Right ventricle myocardium superior (tissue), 1 donor: ENCODE results near the gene THAP12. TPM values are rescaled to one million over a fixed set of nuclear protein-coding genes. Genes with fewer than 3 reads are reported as not detected.
"Not testable (repeated sequence)": the region's sequence is repeated elsewhere in the genome, so short reads cannot be mapped to it uniquely, and the experiment has no call there.

Experiments used
- ATAC-seq: fragments of 200-7000 bp; cut with Tn5 transposase; one replicate; pipeline ENCODE4 v1.9.1; 2020; ENCODE audit warnings: mild to moderate bottlenecking; ENCODE audit not compliant: poor library complexity
- DNase-seq: peaks from one replicate; pipeline ENCODE4 v3.0.0-alpha.2; 2020
- intact Hi-C: fragments of 100-400 bp; cut with DNase I; formaldehyde crosslinking; loops from one replicate; pipeline ENCODE4 v1.11.2; 2022
- long read RNA-seq: library from polyadenylated mRNA; unstranded; transcript quantifications from one replicate; pipeline ENCODE4 v2.0.0, GENCODE V29; 2021
- total RNA-seq: library from RNA; stranded (reverse); fragmentation: NEBNext Ultra II Directional; extraction: Animal tissue kit (Norgen Biotek cat#: 25700); gene quantifications from one replicate; pipeline ENCODE4 v1.2.1, GENCODE V29; 2021
- donor health status: DM: no; HTN: yes; CAD: no; lungs with severe emphysema.

THAP12 gene
- 18.3 TPM for total RNA-seq
- long read RNA-seq, transcript THAP12-201 (5 exons, 3,300 nt), result major isoform, 56 of 76 reads
- long read RNA-seq, transcript THAP12-203 (6 exons, 882 nt), result minor isoform, 10 of 76 reads
- long read RNA-seq, partial matches to known transcripts, result 0 of 76 reads
- long read RNA-seq, other reads (novel, unspliced or antisense), result 10 of 76 reads

GRCh38 chr11:76380977-76381719 lies at the start of gene THAP12, which contains the start of gene GVQW3:
THAP12 (minus strand) TSS chr11:76381132; CDS start chr11:76380836, 296 bp downstream.
GVQW3 (plus strand) TSS chr11:76381323; CDS start chr11:76381829, 506 bp downstream.
- DNase-seq (peak; percentile 98), ATAC-seq (peak; percentile 98)
- intact Hi-C loops, result loop anchor here (10.0 kb wide), 1 partner anchor 64 kb away; the partner anchor contains the start of gene EMSY

- intact Hi-C loops, result no loop called here
- ATAC-seq (no peak), DNase-seq (no peak)
These were observed 45.7 kb upstream of the THAP12 start for GRCh38 chr11:76426660-76427059.

DNA sequence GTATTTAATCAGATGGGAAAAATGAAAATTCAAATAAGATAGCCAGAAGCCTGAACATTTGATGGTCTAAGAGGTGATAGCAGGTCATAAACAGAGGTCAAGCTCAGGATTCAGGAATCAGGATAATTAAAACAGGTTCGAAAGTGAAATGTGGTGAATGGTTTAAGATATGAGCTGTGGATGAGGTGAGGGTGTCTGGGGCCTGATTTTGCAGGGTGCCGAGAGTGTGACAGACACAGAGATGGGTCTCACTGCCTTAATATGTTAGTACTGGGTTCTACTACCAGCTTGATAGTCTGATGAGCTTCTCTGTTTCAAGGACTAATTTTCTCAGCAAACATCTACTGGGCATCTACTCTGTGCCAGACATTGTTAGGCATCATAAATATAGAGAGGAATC lies 44.0 kb upstream of the THAP12 start:
- ATAC-seq (no peak), DNase-seq (no peak)
- intact Hi-C loops, result no loop called here

GRCh38 chr11:76424379-76424778 lies 43.4 kb upstream of the THAP12 start:
- no peak for ATAC-seq
- intact Hi-C loops, result no loop called here
- no peak for DNase-seq

- ATAC-seq, result no peak
- intact Hi-C loops, result no loop called here
- no peak for DNase-seq
These were observed 39.0 kb upstream of the THAP12 start for GRCh38 chr11:76419896-76420295.

DNA sequence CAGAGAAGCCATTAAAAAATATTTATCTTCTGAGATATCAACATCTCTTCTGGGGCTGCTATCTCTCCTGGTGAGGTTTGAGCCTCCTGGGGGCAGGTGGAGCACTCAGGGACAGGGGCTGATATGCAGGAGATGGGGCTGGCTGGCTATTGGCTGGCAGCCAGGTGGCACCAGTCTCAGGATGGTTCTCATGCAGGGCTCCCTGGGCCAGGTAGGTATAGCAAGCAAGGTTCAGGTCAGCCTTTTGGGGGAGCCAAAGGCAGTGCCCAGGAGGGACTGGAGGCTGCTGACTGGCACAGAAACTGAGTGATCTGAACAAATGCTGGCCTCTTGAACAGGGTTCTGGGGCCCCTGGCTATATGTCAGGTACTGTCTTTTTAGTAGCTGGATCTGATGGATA lies 34.1 kb upstream of the THAP12 start:
- no peak for ATAC-seq
- intact Hi-C loops, result no loop called here
- DNase-seq, result no peak

DNA sequence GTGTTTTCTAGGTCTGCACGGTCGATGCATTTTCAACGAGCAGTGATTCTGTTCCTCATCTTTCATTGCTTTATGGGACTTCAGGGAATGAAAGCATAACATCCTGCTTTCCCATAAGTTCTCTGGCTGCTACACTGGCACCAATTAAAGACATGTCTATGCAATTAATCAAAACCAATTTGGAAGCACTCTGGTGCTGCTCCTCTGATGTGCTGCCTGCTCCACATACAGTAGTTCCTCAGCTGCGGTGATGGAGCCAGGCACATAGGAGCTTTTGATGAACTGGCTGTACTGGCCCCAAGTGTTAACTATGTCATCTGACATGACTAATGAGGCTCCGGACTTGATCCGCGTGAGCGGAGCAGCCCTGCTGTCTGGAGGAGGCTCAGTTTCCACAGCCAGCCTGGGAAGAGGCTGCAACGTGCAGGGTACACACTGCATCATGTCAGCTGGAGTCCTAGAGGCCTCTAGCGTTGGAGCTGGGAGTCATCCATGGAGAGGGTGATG lies 30.0 kb upstream of the THAP12 start:
- intact Hi-C loops, result no loop called here
- DNase-seq (no peak), ATAC-seq (no peak)

DNA sequence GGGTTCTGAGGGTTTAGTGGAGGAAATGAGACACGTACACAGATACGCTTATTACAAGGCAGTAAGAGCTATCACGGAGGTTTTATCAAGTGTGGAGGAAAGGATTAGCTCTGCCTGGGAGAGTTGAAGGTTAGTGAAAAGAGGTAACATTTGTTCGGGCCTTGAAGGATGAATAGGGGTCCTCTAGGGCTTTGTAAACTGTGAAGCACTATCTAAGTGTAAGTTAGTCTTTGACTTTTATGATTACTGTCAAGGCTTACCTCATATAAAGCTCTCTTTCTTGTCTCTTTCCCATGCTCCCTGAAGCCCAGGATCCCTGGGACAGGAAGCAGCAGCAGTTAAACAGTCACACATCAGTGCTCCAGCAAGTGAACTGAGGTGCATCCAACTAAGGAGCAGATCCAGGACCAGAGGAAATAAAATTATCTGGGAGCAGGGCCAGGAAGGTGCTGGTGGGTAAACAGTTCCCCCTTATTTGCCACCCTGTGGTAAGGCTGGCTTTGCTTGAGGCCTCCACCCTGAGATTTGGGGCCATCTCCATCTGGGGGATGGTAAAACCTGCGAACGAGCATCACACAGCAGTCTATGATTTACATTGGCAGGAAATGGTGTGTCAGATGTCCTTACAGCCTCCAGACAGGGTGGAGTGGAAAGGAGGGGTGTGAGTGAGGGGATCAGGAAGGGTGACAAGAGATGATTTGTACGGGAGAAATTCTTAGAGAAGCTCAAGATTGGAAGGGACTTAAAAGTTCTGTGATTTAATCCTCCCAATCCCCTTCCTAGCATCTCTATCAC lies 27.4 kb upstream of the THAP12 start:
- intact Hi-C loops, result no loop called here
- DNase-seq, result no peak
- no peak for ATAC-seq

DNA sequence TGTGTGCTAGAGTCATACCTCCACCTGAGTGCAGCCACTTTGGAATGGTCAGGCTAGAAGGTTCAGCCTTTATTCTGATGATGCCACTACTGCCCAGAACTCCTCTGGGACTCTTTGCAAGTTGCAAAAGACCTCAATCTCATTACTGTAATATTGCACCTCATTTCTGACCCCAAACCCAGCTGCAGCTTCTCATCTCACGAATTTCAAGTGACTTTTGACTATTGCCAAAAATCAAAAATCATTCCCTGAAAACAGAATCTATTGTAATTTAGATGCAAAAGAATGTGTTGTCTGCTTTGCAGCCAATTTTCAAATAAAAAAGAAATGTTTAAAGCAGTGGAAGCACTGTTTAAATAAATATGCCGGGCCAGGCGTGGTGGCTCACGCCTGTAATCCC lies 25.4 kb upstream of the THAP12 start:
- DNase-seq (no peak), ATAC-seq (no peak)
- intact Hi-C loops, result no loop called here

DNA sequence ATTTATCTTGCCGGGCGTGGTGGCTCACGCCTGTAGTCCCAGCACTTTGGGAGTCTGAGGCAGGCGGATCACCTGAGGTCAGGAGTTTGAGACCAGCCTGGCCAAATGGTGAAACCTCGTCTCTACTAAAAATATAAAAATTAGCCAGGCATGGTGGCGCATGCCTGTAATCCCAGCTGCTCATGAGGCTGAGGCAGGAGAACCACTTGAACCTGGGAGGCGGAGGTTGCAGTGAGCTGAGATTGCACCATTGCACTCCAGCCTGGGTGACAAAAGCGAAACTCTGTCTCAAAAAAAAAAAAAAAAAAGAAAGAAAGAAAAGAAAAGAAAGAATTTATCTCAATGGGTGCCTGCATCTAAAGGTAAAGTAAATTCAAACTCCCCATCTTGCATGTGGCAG lies 20.6 kb upstream of the THAP12 start:
- DNase-seq, ATAC-seq: not testable (repeated sequence)

GRCh38 chr11:76400967-76401366 lies 20.0 kb upstream of the THAP12 start:
- intact Hi-C loops, result no loop called here
- DNase-seq (no peak), ATAC-seq (no peak)

More for the DNA sequence above, 20.6 kb upstream of the THAP12 start:
- intact Hi-C loops, result not testable (repeated sequence)

- DNase-seq (no peak), ATAC-seq (no peak)
- intact Hi-C loops, result no loop called here
These were observed 16.5 kb upstream of the THAP12 start for GRCh38 chr11:76397383-76397782.

DNA sequence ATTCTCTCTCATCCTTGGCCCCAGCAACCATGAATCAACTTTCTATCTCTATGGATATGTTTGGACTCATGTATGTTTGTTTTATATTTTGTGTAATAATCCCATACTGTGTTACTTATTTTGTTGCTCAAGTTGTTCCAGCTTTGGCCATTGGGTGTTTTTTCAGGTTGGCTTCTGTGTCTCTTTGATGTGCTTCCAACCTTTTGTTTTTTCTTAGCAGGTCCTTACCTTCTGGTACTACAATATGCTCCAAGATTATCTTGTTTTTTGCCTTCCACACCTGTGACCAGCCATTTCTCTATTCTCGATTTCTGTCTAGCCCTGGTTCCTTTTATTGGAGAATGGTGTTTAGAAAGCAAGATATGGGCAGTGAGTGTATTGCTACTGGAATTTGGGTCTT lies 14.4 kb upstream of the THAP12 start:
- DNase-seq (no peak), ATAC-seq (no peak)
- intact Hi-C loops, result no loop called here

- ATAC-seq, result no peak
- intact Hi-C loops, result no loop called here
These were observed 13.5 kb upstream of the THAP12 start for GRCh38 chr11:76394411-76394810.

GRCh38 chr11:76392870-76393269 lies 11.9 kb upstream of the THAP12 start:
- ATAC-seq (no peak), DNase-seq (no peak)
- intact Hi-C loops, result no loop called here

More at GRCh38 chr11:76394411-76394810, 13.5 kb upstream of the THAP12 start:
- DNase-seq, result no peak

- ATAC-seq (no peak), DNase-seq (no peak)
- intact Hi-C loops, result no loop called here
These were observed 11.0 kb upstream of the THAP12 start for GRCh38 chr11:76391811-76392475.

DNA sequence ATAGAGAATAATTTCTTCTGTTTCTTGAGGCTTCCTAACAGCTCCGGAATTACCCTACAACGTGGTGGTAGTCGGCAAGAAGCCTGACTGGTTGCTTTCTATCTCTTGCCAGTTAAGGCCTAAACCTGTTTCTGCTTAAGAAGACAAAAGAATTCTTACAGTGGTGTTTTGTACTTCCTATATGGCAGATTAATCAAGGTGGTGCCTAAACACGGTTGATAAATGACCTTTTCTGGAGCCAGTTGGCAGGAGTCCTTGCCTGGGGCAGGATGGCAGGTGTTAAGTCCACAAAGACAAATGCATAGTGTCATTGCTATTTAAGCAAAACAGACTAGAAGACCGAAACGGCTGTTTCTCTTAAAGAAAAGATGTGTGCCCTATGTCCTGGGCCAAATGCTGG lies 10.1 kb upstream of the THAP12 start:
- intact Hi-C loops, result no loop called here
- no peak for ATAC-seq
- no peak for DNase-seq

GRCh38 chr11:76388408-76388807 lies 7.5 kb upstream of the THAP12 start:
- intact Hi-C loops, result loop anchor here (10.0 kb wide), 1 partner anchor 56 kb away; the partner anchor contains the start of gene EMSY
- DNase-seq (no peak), ATAC-seq (no peak)

- ATAC-seq (no peak), DNase-seq (no peak)
- intact Hi-C loops, result loop anchor here (10.0 kb wide), 1 partner anchor 59 kb away; the partner anchor contains the start of gene EMSY
These were observed 5.0 kb upstream of the THAP12 start for GRCh38 chr11:76385903-76386302.
